Esophagus (tissue), 2 donors: ENCODE results near the gene ERP44. TPM values are rescaled to one million over a fixed set of nuclear protein-coding genes. Genes with fewer than 3 reads are reported as not detected.

Experiments used
- H3K27ac ChIP-seq, 2 donors: one replicate each; pipeline ENCODE4 v1.5.1; 2013; ENCODE audit warnings: low read depth in 2 of 2, mild to moderate bottlenecking in 2 of 2, inconsistent platforms in 1 of 2, low read length in 1 of 2, moderate library complexity in 1 of 2
- H3K27me3 ChIP-seq, 2 donors: one replicate each; pipeline ENCODE4 v1.6.1; 2013; ENCODE audit warnings: low read length in 2 of 2, control low read depth in 1 of 2, mild to moderate bottlenecking in 1 of 2; ENCODE audit not compliant: insufficient read depth in 2 of 2, control insufficient read depth in 1 of 2
- H3K36me3 ChIP-seq, 2 donors: one replicate each; pipeline ENCODE4 v1.6.1; 2013; ENCODE audit warnings: low read length in 1 of 2; ENCODE audit not compliant: control insufficient read depth in 2 of 2, insufficient read depth in 2 of 2
- H3K4me1 ChIP-seq, 2 donors: one replicate each; pipeline ENCODE4 v1.6.1; 2013; ENCODE audit warnings: low read length in 1 of 2; ENCODE audit not compliant: control insufficient read depth in 2 of 2, insufficient read depth in 2 of 2
- H3K4me3 ChIP-seq, 2 donors: one replicate each; pipeline ENCODE4 v1.5.1; 2013; ENCODE audit warnings: low read length in 2 of 2, mild to moderate bottlenecking in 2 of 2, low read depth in 1 of 2, moderate library complexity in 1 of 2
- H3K9me3 ChIP-seq, 2 donors: one replicate each; pipeline ENCODE4 v1.6.1; 2013; ENCODE audit warnings: mild to moderate bottlenecking in 2 of 2, low read depth in 1 of 2, low read length in 1 of 2, moderate library complexity in 1 of 2; ENCODE audit not compliant: control insufficient read depth in 2 of 2, insufficient read depth in 1 of 2
- WGBS, 2 donors: extraction: QIAGEN DNeasy Blood & Tissue Kit; methylation state at CpG; one replicate each; pipeline ENCODE4 v1.1.7; 2013; 5-methylcytosine and 5-hydroxymethylcytosine counted together
- polyA plus RNA-seq, 2 donors: library from polyadenylated mRNA; stranded (reverse); fragments of 200-250 nt; gene quantifications; one replicate each; pipeline ENCODE4 v1.2.3, GENCODE V29; 2013
- donor health status: healthy with polysubstance abuse.
- donor health status: Bipolar disorder and iron deficiency.

ERP44 gene
- polyA plus RNA-seq, 2 donors = 14.3 to 16.3 TPM

- Histone ChIP-seq H3K36me3 (peaks cover 0 to 11% of the 10 kb centered on the region in 2 donors), H3K27me3 (no peaks in the 10 kb centered on the region), H3K27ac (no peak overlapping the region), H3K4me1 (no peaks in the 10 kb centered on the region), H3K9me3 (no peaks in the 10 kb centered on the region), H3K4me3 (no peak overlapping the region)
- 96 to 100% methylated on average over 2 of the region's 2 CpGs for WGBS, 2 donors
Observed at GRCh38 chr9:99970481-99970880, 128.3 kb downstream of the ERP44 start.

GRCh38 chr9:99967457-99967856 lies 131.3 kb downstream of the ERP44 start:
- WGBS, 2 donors = 87 to 92% methylated on average over 2 of the region's 2 CpGs
- H3K27ac ChIP-seq = no peak overlapping the region
- no peak overlapping the region for H3K4me3 ChIP-seq
- peaks cover 0 to 11% of the 10 kb centered on the region in 2 donors for H3K36me3 ChIP-seq
- no peaks in the 10 kb centered on the region for H3K27me3 ChIP-seq
- no peaks in the 10 kb centered on the region for H3K4me1 ChIP-seq
- H3K9me3 ChIP-seq = no peaks in the 10 kb centered on the region

GRCh38 chr9:99966716-99967115 lies 132.1 kb downstream of the ERP44 start:
- no peak overlapping the region for H3K27ac ChIP-seq
- peaks cover 0 to 11% of the 10 kb centered on the region in 2 donors for H3K36me3 ChIP-seq
- no peaks in the 10 kb centered on the region for H3K9me3 ChIP-seq

GRCh38 chr9:99966001-99966400 lies 132.8 kb downstream of the ERP44 start:
- H3K9me3 ChIP-seq = no peaks in the 10 kb centered on the region
- H3K4me1 ChIP-seq = no peaks in the 10 kb centered on the region
- no peak overlapping the region for H3K27ac ChIP-seq
- no peaks in the 10 kb centered on the region for H3K27me3 ChIP-seq
- 95 to 96% methylated on average over 2 of the region's 2 CpGs for whole genome bisulfite sequencing, 2 donors
- H3K36me3 ChIP-seq = peaks cover 0 to 11% of the 10 kb centered on the region in 2 donors
- no peak overlapping the region for H3K4me3 ChIP-seq

More at GRCh38 chr9:99966716-99967115, 132.1 kb downstream of the ERP44 start:
- Histone ChIP-seq H3K4me1 (no peaks in the 10 kb centered on the region), H3K27me3 (no peaks in the 10 kb centered on the region), H3K4me3 (no peak overlapping the region)
- 59 to 64% methylated on average over 2 of the region's 2 CpGs for WGBS, 2 donors

GRCh38 chr9:99964336-99964735 lies 134.5 kb downstream of the ERP44 start:
- Histone ChIP-seq H3K4me1 (no peaks in the 10 kb centered on the region), H3K27me3 (no peaks in the 10 kb centered on the region), H3K9me3 (no peaks in the 10 kb centered on the region), H3K4me3 (no peak overlapping the region), H3K36me3 (peaks cover 2 to 6% of the 10 kb centered on the region in 2 donors), H3K27ac (no peak overlapping the region)
- 89 to 90% methylated on average over 1 of the region's 1 CpG for WGBS, 2 donors

GRCh38 chr9:99962680-99963261 lies 136.0 kb downstream of the ERP44 start:
- WGBS, 2 donors = 93 to 95% methylated on average over 1 of the region's 1 CpG
- H3K4me3 ChIP-seq = no peak overlapping the region
- H3K9me3 ChIP-seq = no peaks in the 10 kb centered on the region
- no peaks in the 10 kb centered on the region for H3K27me3 ChIP-seq
- peaks cover 2% of the 10 kb centered on the region in 2 donors for H3K36me3 ChIP-seq
- no peak overlapping the region for H3K27ac ChIP-seq
- H3K4me1 ChIP-seq = no peaks in the 10 kb centered on the region

- Histone ChIP-seq H3K27ac (no peak overlapping the region), H3K36me3 (peaks cover 0 to 2% of the 10 kb centered on the region in 2 donors), H3K9me3 (no peaks in the 10 kb centered on the region), H3K4me3 (no peak overlapping the region), H3K27me3 (no peaks in the 10 kb centered on the region), H3K4me1 (no peaks in the 10 kb centered on the region)
- 76 to 84% methylated on average over 4 of the region's 4 CpGs for WGBS, 2 donors
Observed at GRCh38 chr9:99955606-99956005, 143.2 kb downstream of the ERP44 start.

GRCh38 chr9:99954819-99955218 lies 144.0 kb downstream of the ERP44 start:
- Histone ChIP-seq H3K9me3 (no peaks in the 10 kb centered on the region), H3K27ac (no peak overlapping the region), H3K36me3 (no peaks in the 10 kb centered on the region), H3K4me1 (no peaks in the 10 kb centered on the region), H3K27me3 (no peaks in the 10 kb centered on the region), H3K4me3 (no peak overlapping the region)
- WGBS, 2 donors = 70 to 74% methylated on average over 1 of the region's 1 CpG

- Histone ChIP-seq H3K36me3 (no peaks in the 10 kb centered on the region), H3K4me3 (no peak overlapping the region)
- 75 to 79% methylated on average over 3 of the region's 3 CpGs for WGBS, 2 donors
Observed at GRCh38 chr9:99953861-99954507, 144.8 kb downstream of the ERP44 start.

GRCh38 chr9:99948896-99949295 lies 149.9 kb downstream of the ERP44 start:
- Histone ChIP-seq H3K9me3 (no peaks in the 10 kb centered on the region), H3K36me3 (no peaks in the 10 kb centered on the region), H3K27me3 (no peaks in the 10 kb centered on the region), H3K27ac (no peak overlapping the region), H3K4me1 (no peaks in the 10 kb centered on the region), H3K4me3 (no peak overlapping the region)

More at GRCh38 chr9:99953861-99954507, 144.8 kb downstream of the ERP44 start:
- no peaks in the 10 kb centered on the region for H3K4me1 ChIP-seq
- H3K27me3 ChIP-seq = no peaks in the 10 kb centered on the region
- H3K9me3 ChIP-seq = no peaks in the 10 kb centered on the region
- H3K27ac ChIP-seq = no peak overlapping the region
